Parathyroid adenoma (tissue), 2 donors: Measurements from ENCODE around the gene DNAH9.
A peak's percentile ranks its signal among the peaks of the same experiment; 100 is the strongest.

Experiments
- H2AFZ ChIP-seq: fragments of 300-600 bp; sonication (generic); one replicate; pipeline ENCODE4 v1.7.0; 2017; ENCODE audit warnings: antibody characterized with exemption, mild to moderate bottlenecking
- H3K27ac ChIP-seq: fragments of 300-600 bp; sonication (generic); one replicate; pipeline ENCODE4 v1.7.0; 2017
- H3K27me3 ChIP-seq: fragments of 300-600 bp; sonication (generic); one replicate; pipeline ENCODE4 v1.7.0; 2017; ENCODE audit warnings: low read length; ENCODE audit not compliant: control insufficient read depth, insufficient read depth
- H3K36me3 ChIP-seq: fragments of 300-600 bp; sonication (generic); one replicate; pipeline ENCODE4 v1.7.0; 2017; ENCODE audit warnings: low read length; ENCODE audit not compliant: control insufficient read depth, insufficient read depth
- H3K4me1 ChIP-seq: fragments of 300-600 bp; sonication (generic); one replicate; pipeline ENCODE4 v1.7.0; 2017; ENCODE audit warnings: control low read depth
- H3K4me2 ChIP-seq: fragments of 300-600 bp; sonication (generic); one replicate; pipeline ENCODE4 v1.7.0; 2017; ENCODE audit warnings: low read length
- H3K4me3 ChIP-seq: fragments of 300-600 bp; sonication (generic); one replicate; pipeline ENCODE4 v1.7.0; 2017; ENCODE audit warnings: low read depth, low read length
- H3K79me2 ChIP-seq: fragments of 300-600 bp; sonication (generic); one replicate; pipeline ENCODE4 v1.7.0; 2017; ENCODE audit warnings: control low read depth
- H3K9ac ChIP-seq: fragments of 300-600 bp; sonication (generic); one replicate; pipeline ENCODE4 v1.7.0; 2017; ENCODE audit warnings: mild to moderate bottlenecking
- H3K9me3 ChIP-seq: fragments of 300-600 bp; sonication (generic); one replicate; pipeline ENCODE4 v1.7.0; 2017; ENCODE audit warnings: low read length; ENCODE audit not compliant: control insufficient read depth
- CTCF ChIP-seq: fragments of 300-600 bp; sonication (generic); IDR thresholded peaks from one replicate; pipeline ENCODE4 v1.7.0; 2017; ENCODE audit warnings: antibody characterized with exemption, mild to moderate bottlenecking
- donor health status: primary hyperparathyroidism.

The DNAH9 gene

GRCh38 chr17:11981862-11982261 is 383.6 kb downstream of the DNAH9 start:
- Histone ChIP-seq H3K4me1 (no peaks in the 10 kb centered on the region), H3K79me2 (peaks cover 3% of the 10 kb centered on the region), H3K27me3 (no peaks in the 10 kb centered on the region), H3K9me3 (no peaks in the 10 kb centered on the region), H3K4me2 (no peak overlapping the region), H3K9ac (no peak overlapping the region), H3K4me3 (no peak overlapping the region), H3K27ac (no peak overlapping the region), H2AFZ (no peak overlapping the region), H3K36me3 (no peaks in the 10 kb centered on the region)
- no peak for TF ChIP-seq CTCF

GRCh38 chr17:11986179-11986941 is 388.1 kb downstream of the DNAH9 start:
- Histone ChIP-seq H3K79me2 (peaks cover 3% of the 10 kb centered on the region), H3K27ac (no peak overlapping the region), H3K9ac (no peak overlapping the region), H2AFZ (no peak overlapping the region), H3K4me3 (no peak overlapping the region), H3K36me3 (no peaks in the 10 kb centered on the region), H3K27me3 (no peaks in the 10 kb centered on the region), H3K9me3 (no peaks in the 10 kb centered on the region), H3K4me1 (no peaks in the 10 kb centered on the region), H3K4me2 (no peak overlapping the region)
- TF ChIP-seq CTCF: no peak

GRCh38 chr17:11986942-11987329 is 388.7 kb downstream of the DNAH9 start:
- no peak overlapping the region for H3K4me3 ChIP-seq
- no peak overlapping the region for H3K4me2 ChIP-seq
- H3K79me2 ChIP-seq: peaks cover 3% of the 10 kb centered on the region
- no peaks in the 10 kb centered on the region for H3K9me3 ChIP-seq
- H3K27ac ChIP-seq: no peak overlapping the region
- no peak overlapping the region for H2AFZ ChIP-seq
- H3K9ac ChIP-seq: no peak overlapping the region
- H3K4me1 ChIP-seq: no peaks in the 10 kb centered on the region
- TF ChIP-seq CTCF: peak; percentile 57
- no peaks in the 10 kb centered on the region for H3K36me3 ChIP-seq
- no peaks in the 10 kb centered on the region for H3K27me3 ChIP-seq

GRCh38 chr17:11990363-11990983 is 392.2 kb downstream of the DNAH9 start:
- H3K79me2 ChIP-seq: peaks cover 3% of the 10 kb centered on the region
- H3K4me3 ChIP-seq: no peak overlapping the region

More at GRCh38 chr17:11990363-11990983, 392.2 kb downstream of the DNAH9 start:
- Histone ChIP-seq H3K9me3 (no peaks in the 10 kb centered on the region), H3K27me3 (no peaks in the 10 kb centered on the region), H3K27ac (no peak overlapping the region), H3K4me2 (no peak overlapping the region), H2AFZ (no peak overlapping the region), H3K9ac (no peak overlapping the region), H3K36me3 (no peaks in the 10 kb centered on the region), H3K4me1 (no peaks in the 10 kb centered on the region)
- TF ChIP-seq CTCF: no peak
